Skin epidermis (tissue), 12 donors: ENCODE results near the gene MUCL1.
"Not testable (repeated sequence)": the region's sequence is repeated elsewhere in the genome, so short reads cannot be mapped to it uniquely, and the experiment has no call there.

Source experiments
- H3K27ac ChIP-seq, 21 experiments: fragments of 200-600 bp; sonication (generic) in 11 of 21; one replicate each; pipeline ENCODE4 v1.5.0; 2020; ENCODE audit warnings: mild to moderate bottlenecking in 3 of 21, inconsistent platforms in 2 of 21, moderate library complexity in 2 of 21
- H3K4me3 ChIP-seq, 7 experiments: fragments of 200-600 bp; sonication (generic) in 2 of 7; one replicate each; pipeline ENCODE4 v1.5.0; 2020; ENCODE audit warnings: inconsistent platforms in 2 of 7, mild to moderate bottlenecking in 2 of 7, moderate library complexity in 1 of 7

MUCL1 gene

GRCh38 chr12:54853933-54854538 is at the start of gene MUCL1:
MUCL1 (plus strand) TSS chr12:54854516; CDS start chr12:54854583, 67 bp downstream.
- Histone ChIP-seq H3K4me3 (no peak within 1 kb of the TSS), H3K27ac (peak within 1 kb of the TSS in 1 of 21 experiments; percentile 4)

GRCh38 chr12:54821676-54822075 is 32.6 kb upstream of the MUCL1 start:
- Histone ChIP-seq H3K4me3 (no peak overlapping the region), H3K27ac (no peak overlapping the region)

DNA sequence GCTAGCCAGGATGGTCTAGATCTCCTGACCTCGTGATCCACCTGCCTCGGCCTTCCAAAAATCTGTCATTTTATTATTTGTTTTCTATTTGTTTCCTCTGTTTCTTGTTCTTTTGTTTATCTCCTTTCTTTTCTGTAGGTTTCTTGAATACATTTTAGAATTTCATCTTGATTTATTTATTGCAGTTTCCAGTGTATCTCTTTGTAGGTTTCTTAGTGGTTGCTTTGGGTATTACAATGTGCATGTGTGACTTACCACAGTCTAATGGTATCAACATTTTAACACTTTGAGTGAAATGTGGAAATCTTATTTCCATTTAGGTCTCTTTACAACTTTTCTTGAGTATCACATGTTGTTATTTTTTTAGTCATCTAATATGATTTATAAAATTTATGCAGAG is 29.9 kb upstream of the MUCL1 start:
- H3K4me3 ChIP-seq, result no peak overlapping the region
- H3K27ac ChIP-seq, result no peak overlapping the region

- H3K27ac ChIP-seq, result no peak overlapping the region
- no peak overlapping the region for H3K4me3 ChIP-seq
Observed at GRCh38 chr12:54829511-54829910, 24.8 kb upstream of the MUCL1 start.

DNA sequence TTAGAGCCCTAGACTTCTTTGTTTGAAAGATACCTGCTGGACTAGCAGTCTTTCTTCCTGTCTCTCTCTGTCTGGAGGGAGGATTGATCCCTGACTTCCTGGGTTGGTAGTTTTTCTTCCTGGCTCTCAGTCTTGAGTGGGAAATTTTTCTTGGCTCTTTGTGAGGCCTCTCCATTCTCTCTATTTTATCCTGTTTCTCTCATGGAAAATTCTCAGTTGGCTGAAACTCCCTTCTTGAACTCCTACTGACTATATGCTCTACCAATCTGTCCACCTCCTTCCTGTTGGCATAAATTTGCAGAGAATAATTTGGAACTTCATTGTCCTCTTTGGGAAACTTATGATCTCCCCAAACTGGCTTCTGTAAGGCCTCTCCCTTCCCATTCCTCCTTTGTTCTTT is 24.1 kb upstream of the MUCL1 start:
- Histone ChIP-seq H3K4me3 (no peak overlapping the region), H3K27ac (no peak overlapping the region)

GRCh38 chr12:54831631-54832030 is 22.7 kb upstream of the MUCL1 start:
- Histone ChIP-seq H3K4me3 (no peak overlapping the region), H3K27ac (no peak overlapping the region)

DNA sequence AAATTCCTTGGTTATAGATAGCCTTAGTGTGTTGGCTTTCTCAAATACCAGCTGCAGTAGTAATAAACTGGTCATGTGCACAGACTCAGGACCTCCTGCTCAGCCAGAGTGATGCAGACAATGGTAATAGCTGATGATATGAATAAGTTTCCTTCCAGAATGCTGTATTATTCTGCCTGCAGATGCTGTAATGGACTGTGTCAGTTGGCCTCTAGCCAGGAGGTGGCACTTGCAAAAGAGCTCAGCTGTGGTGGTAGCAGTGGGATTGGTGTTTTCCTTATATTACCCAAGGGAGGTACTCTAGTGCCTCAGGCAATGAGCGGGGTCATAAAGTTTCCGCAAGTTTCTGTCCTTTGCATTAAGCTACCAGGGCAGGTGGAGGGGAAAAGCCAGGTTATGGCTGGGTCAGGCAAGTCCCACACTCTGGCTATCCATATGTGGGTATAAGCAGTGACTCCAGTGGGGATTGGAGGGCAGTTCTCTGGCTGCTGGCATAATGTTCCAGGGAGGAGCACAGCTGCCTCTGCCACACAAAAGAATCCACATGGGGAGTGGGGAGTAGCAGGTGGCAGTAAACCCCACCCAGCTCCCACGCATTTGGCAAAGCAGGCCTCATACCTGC is 14.0 kb upstream of the MUCL1 start:
- Histone ChIP-seq H3K27ac (no peak overlapping the region), H3K4me3 (no peak overlapping the region)

DNA sequence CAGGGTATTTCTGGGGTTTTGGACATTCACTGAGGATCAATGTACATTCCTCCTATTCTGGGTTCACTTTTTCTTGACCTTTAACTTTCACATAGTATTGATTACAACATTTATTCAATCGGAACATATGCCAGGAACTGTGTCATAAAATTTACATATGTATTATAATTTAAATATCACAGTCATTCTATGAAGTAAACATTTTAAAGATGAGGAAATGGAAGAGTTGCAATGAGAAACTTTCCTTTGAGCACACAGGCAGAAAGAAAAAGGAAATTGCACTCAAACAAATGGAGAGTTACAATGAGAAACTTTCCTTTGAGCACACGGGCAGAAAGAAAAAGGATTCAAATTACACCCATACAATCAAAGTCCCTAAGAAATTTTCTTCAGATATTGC is 3.1 kb downstream of the MUCL1 start:
- H3K4me3 ChIP-seq, result no peak overlapping the region
- H3K27ac ChIP-seq, result no peak overlapping the region

DNA sequence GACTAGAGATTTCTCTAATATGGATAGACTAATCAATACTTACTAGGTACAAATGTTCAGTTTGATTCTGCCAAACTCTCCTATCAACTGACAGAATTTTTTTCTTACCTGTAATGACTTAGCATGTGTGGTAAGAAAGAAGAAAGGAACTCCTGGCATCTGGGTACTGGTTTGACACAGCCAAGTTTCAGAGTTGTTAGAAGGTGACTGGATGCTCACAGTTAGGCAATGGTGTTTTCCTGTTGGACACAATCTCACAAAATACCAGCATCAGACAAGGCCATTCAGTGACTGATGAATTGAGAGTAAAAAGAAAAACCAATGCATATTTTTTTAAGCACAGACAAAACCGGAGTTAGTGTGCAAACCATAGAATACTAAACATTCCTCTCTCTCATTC is 4.2 kb downstream of the MUCL1 start:
- Histone ChIP-seq H3K4me3 (no peak overlapping the region), H3K27ac (no peak overlapping the region)

- H3K27ac ChIP-seq, result no peak overlapping the region
Observed at GRCh38 chr12:54859502-54859901, 5.2 kb downstream of the MUCL1 start.

DNA sequence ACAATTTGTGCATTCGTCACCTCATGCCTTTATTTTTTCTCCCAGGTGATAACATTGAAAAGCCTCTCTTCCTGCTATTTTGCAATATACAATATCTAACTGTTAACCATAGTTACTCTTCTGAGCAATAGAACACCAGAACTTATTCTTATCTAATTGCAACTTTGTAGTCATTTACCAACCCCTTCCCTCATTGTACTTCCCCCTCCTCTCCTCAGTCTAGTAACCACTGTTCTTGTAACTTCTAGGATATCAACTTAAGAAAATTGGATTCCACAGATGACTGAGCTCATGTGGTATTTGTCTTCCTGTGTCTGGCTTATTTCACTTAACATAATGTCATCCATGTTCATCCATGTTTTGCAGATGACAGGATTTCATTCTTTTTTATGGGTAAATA is 7.6 kb downstream of the MUCL1 start:
- no peak overlapping the region for H3K27ac ChIP-seq
- no peak overlapping the region for H3K4me3 ChIP-seq

More at GRCh38 chr12:54859502-54859901, 5.2 kb downstream of the MUCL1 start:
- no peak overlapping the region for H3K4me3 ChIP-seq

- Histone ChIP-seq H3K4me3 (no peak overlapping the region), H3K27ac (no peak overlapping the region)
Observed at GRCh38 chr12:54863948-54864618, 9.8 kb downstream of the MUCL1 start.

DNA sequence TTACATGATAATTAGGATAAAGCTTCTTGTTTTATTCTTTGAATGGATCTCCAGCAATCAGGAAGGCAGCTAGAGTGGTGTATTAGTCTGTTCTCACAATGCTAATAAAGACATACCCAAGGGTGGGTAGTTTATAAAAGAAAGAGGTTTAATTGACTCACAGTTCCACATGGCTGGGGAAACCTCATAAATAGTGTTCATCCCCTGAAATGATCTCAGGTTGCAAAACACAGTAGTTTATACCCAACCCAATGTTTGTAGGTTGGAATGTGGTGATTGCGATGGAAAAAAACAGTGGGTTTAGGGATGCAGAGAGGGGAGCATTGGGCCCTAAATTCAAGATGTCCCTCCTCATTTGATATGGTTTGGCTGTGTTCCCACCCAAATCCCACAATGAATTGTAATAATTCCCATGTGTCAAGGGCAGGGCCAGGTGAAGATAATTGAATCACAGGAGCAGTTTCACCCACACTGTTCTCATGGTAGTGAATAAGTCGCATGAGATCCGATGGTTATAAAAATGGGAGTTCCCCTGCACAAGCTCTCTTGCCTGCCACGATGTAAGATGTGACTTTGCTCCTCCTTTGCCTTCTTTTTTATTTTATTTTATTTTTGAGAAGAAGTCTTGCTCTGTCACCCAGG is 11.5 kb downstream of the MUCL1 start:
- H3K27ac ChIP-seq, result no peak overlapping the region
- no peak overlapping the region for H3K4me3 ChIP-seq

- H3K4me3 ChIP-seq, result no peak overlapping the region
- no peak overlapping the region for H3K27ac ChIP-seq
Observed at GRCh38 chr12:54868690-54869089, 14.4 kb downstream of the MUCL1 start.

GRCh38 chr12:54870048-54870447 is 15.7 kb downstream of the MUCL1 start:
- H3K27ac ChIP-seq, result no peak overlapping the region
- no peak overlapping the region for H3K4me3 ChIP-seq

GRCh38 chr12:54870617-54871016 is 16.3 kb downstream of the MUCL1 start:
- no peak overlapping the region for H3K4me3 ChIP-seq
- H3K27ac ChIP-seq, result no peak overlapping the region

DNA sequence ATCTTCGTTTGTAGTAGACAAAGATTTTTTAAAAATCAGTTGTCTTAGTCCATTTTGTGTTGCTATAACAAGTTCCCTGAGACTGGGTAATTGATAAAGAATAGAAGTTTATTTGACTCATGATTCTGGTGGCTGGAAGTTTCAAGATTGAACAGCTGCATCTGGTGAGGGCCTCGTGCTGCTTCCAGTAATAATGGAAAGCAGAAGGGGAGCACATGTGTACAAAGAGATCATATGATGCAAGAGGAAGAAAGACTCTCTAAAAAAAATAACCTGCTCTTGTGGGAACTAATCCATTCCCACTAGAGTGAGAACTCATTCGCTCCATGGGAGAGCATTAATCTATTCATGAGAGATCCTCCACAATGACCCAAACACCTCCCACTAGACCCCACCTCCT is 24.8 kb downstream of the MUCL1 start:
- H3K4me3 ChIP-seq, result no peak overlapping the region
- H3K27ac ChIP-seq, result no peak overlapping the region

DNA sequence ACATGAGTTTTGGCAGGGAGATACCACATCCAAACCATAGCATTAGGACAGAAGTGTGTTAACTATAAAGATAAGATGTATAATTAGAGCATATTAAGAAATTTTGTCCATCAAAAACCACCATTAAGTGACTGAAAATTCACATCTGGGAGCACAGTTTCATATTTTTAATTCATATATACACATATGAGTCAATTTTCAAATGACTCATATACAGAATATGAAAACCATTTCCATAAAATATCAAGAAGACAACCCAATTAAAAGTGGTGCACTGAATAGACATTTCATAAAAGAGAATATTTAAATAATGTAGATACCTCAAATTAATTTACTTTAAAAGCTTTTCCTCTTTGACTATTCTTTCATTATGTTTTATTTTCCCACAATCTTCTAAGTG is 25.3 kb downstream of the MUCL1 start:
- Histone ChIP-seq H3K27ac (no peak overlapping the region), H3K4me3 (no peak overlapping the region)

DNA sequence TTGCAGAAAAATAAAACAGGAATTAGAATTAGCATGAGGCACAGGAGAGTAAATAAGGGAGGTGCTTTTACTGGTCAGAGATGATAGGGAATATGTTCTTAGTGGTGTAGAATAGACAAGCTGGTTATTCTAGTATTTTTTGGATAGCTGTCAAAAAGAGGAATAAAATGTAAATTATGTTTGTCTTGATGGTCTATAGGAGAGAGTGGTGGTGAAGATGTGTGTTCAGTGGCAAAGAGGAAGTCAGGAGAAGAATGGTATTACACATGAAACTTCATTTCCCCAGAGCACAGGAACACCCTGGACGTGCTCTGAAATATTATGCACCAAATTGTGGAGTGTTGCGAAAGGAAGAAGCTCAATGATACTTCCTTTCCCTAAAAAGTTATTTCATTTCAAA is 27.8 kb downstream of the MUCL1 start:
- no peak overlapping the region for H3K27ac ChIP-seq
- H3K4me3 ChIP-seq, result no peak overlapping the region

- not testable (repeated sequence) for H3K27ac ChIP-seq, H3K4me3 ChIP-seq
Observed at GRCh38 chr12:54882597-54882996, 28.3 kb downstream of the MUCL1 start.

- not testable (repeated sequence) for H3K4me3 ChIP-seq
Observed at GRCh38 chr12:54888428-54888827, 34.1 kb downstream of the MUCL1 start.

More at GRCh38 chr12:54888428-54888827, 34.1 kb downstream of the MUCL1 start:
- not testable (repeated sequence) for H3K27ac ChIP-seq
